ENCODE results near the gene RNF14. TPM values are rescaled to one million over a fixed set of nuclear protein-coding genes. Genes with fewer than 3 reads are reported as not detected.

RNF14 gene
- total RNA-seq, 1 donor from 2014 or later, result 30.4 TPM

DNA sequence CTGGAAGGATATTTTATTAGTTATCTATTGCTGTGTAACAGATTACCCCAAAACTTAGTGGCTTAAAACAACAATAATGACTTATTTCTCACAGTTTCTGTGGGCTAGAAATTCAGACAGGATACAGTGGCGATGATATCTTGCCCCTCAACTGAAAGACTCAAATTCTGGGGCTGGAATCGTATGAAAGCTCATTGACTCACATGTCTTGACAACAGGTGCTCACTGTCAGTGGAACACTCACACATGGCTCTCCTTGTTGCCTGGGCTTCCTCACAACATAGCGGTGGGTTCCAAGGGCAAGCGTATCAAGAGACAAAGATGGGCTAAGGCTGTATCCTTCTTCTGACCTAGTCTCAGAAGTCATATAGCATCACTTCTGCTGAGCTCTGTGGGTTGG lies 47.7 kb downstream of the RNF14 start:
- peaks cover 5% of the 10 kb centered on the region for H3K9me3 Mint-ChIP-seq
- TF ChIP-seq, protein P1, sequence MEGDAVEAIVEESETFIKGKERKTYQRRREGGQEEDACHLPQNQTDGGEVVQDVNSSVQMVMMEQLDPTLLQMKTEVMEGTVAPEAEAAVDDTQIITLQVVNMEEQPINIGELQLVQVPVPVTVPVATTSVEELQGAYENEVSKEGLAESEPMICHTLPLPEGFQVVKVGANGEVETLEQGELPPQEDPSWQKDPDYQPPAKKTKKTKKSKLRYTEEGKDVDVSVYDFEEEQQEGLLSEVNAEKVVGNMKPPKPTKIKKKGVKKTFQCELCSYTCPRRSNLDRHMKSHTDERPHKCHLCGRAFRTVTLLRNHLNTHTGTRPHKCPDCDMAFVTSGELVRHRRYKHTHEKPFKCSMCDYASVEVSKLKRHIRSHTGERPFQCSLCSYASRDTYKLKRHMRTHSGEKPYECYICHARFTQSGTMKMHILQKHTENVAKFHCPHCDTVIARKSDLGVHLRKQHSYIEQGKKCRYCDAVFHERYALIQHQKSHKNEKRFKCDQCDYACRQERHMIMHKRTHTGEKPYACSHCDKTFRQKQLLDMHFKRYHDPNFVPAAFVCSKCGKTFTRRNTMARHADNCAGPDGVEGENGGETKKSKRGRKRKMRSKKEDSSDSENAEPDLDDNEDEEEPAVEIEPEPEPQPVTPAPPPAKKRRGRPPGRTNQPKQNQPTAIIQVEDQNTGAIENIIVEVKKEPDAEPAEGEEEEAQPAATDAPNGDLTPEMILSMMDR (IDR thresholded peaks at IDR 0.05), result no peak
- peaks cover 2% of the 10 kb centered on the region for H3K36me3 Mint-ChIP-seq (ENCODE audit: low read depth)
- H3K27me3 Mint-ChIP-seq, result peaks cover 14% of the 10 kb centered on the region
- CTCF ChIA-PET, result interaction anchor here (2.3 to 6.0 kb wide), 5 partner anchors 18 to 324 kb away, joined by 7 to 47 read pairs (median 25); partner anchors contain the start of gene RNF14
- no peak for DNase-seq
- intact Hi-C loops (cut with micrococcal nuclease), result loop anchor here (5.0 to 10.0 kb wide), 2 partner anchors 206 to 692 kb away; partner anchors contain the start of gene TAF7
- H3K4me3 Mint-ChIP-seq, result peak overlapping the region; percentile 19
- H3K4me1 Mint-ChIP-seq, result peaks cover 53% of the 10 kb centered on the region
- H3K27ac Mint-ChIP-seq, result peak overlapping the region; percentile 60
- no peak for ATAC-seq (ENCODE audit: low read depth)
- POLR2A ChIA-PET, result interaction anchor here (1.3 to 2.7 kb wide), 2 partner anchors 92 to 127 kb away, joined by 3 to 10 read pairs; partner anchors contain the start of gene NDFIP1

DNA sequence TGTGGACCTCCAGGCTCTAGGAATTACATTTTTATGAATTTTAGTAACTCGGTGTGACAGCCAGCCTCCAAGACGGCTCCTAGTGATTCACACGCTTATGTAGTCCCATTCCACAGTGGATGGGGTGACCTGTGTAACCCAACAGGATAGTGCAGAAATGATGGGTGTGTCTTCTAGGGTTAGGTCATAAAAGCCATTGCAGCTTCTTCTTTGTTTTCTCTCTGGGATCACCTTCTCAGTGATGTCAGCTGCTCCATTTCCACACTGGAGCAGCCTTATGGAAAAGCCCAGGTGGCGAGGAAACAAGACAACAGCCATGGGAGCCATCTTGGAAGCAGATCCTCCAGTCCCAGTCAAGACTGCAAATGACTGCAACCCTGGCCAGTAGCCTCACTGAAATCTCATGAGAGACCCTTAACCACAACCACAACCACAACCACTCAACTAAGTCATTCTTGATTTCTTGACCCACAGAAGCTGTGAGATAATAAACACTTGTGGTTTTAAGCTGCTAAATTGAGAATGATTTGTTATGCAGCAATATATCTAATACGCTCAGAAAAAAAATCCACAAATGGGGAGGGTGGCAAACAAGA lies 49.0 kb downstream of the RNF14 start:
- no peak for DNase-seq
- H3K4me3 Mint-ChIP-seq, result no peak overlapping the region

DNA sequence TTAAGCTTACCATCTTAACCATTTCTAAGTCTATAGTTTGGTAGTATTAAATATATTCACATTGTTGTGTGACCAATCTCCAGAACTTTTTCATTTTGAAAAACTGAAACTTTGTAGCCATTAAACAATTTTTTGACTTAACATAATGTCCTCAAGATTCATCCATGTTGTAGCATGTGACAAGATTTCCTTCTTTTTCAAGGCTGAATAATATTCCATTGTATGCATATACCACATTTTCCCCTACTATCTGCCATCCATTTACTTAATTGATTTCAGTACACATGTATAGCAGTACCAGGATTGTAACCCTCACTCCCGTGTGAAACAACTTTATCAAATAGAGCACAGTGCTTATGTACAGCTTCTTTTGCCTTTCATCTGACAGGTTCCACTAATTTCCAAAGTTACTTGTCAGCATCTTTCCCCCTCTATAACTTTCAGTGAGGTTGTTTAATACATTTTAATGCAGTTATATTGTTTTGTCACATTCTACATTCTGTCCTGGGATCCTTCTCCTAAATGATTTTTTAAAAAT lies 51.3 kb downstream of the RNF14 start:
- no peak overlapping the region for H3K4me3 Mint-ChIP-seq
- peaks cover 4% of the 10 kb centered on the region for H3K36me3 Mint-ChIP-seq (ENCODE audit: low read depth)
- H3K27me3 Mint-ChIP-seq, result peaks cover 22% of the 10 kb centered on the region
- no peak overlapping the region for H3K27ac Mint-ChIP-seq
- POLR2A ChIA-PET, result interaction anchor here (0.7 kb wide), 1 partner anchor 501 kb away, joined by 5 read pairs; no protein-coding TSS in a partner anchor
- ATAC-seq (ENCODE audit: low read depth), result no peak
- no peak for DNase-seq
- peaks cover 5% of the 10 kb centered on the region for H3K9me3 Mint-ChIP-seq
- CTCF ChIA-PET, result interaction anchor here (0.6 kb wide), 1 partner anchor 530 kb away, joined by 3 read pairs; no protein-coding TSS in a partner anchor
- TF ChIP-seq, protein P1 (IDR thresholded peaks at IDR 0.05), result no peak
- peaks cover 40% of the 10 kb centered on the region for H3K4me1 Mint-ChIP-seq
- intact Hi-C loops (cut with micrococcal nuclease), result no loop called here

More for the DNA sequence above, 49.0 kb downstream of the RNF14 start:
- ChIA-PET POLR2A (no interaction called here), CTCF (no interaction called here)
- TF ChIP-seq, protein P1 (IDR thresholded peaks at IDR 0.05), result no peak
- no peak overlapping the region for H3K27ac Mint-ChIP-seq
- peaks cover 47% of the 10 kb centered on the region for H3K4me1 Mint-ChIP-seq
- intact Hi-C loops (cut with micrococcal nuclease), result loop anchor here (5.0 to 10.0 kb wide), 2 partner anchors 204 to 693 kb away; partner anchors contain the start of gene TAF7
- peaks cover 2% of the 10 kb centered on the region for H3K36me3 Mint-ChIP-seq (ENCODE audit: low read depth)
- ATAC-seq (ENCODE audit: low read depth), result no peak
- H3K9me3 Mint-ChIP-seq, result peaks cover 5% of the 10 kb centered on the region
- H3K27me3 Mint-ChIP-seq, result peaks cover 21% of the 10 kb centered on the region

GRCh38 chr5:142023836-142024235 lies 54.9 kb downstream of the RNF14 start:
- POLR2A ChIA-PET, result interaction anchor here (0.6 to 1.9 kb wide), 2 partner anchors 14 to 55 kb away, joined by 3 to 11 read pairs; partner anchors contain the start of gene RNF14
- Mint-ChIP-seq H3K9me3 (peaks cover 5% of the 10 kb centered on the region), H3K27ac (no peak overlapping the region), H3K4me1 (peaks cover 13% of the 10 kb centered on the region), H3K4me3 (no peak overlapping the region), H3K27me3 (peaks cover 23% of the 10 kb centered on the region), H3K36me3 (ENCODE audit: low read depth) (peaks cover 4% of the 10 kb centered on the region)
- intact Hi-C loops (cut with micrococcal nuclease), result no loop called here
- ATAC-seq (ENCODE audit: low read depth) (no peak), DNase-seq (no peak)
- TF ChIP-seq, protein P1 (IDR thresholded peaks at IDR 0.05), result no peak
- CTCF ChIA-PET, result interaction anchor here (1.1 to 1.8 kb wide), 2 partner anchors 9 to 332 kb away, joined by 3 to 7 read pairs; no protein-coding TSS in a partner anchor

Measured in activated B cell treated with CpG ODN at 0.5 μM for 24 hours (primary cell).